AG04450 (cell line): ENCODE data around the gene ATL2. TPM values are rescaled to one million over a fixed set of nuclear protein-coding genes. Genes with fewer than 3 reads are reported as not detected.
"Not testable (repeated sequence)": the region's sequence is repeated elsewhere in the genome, so short reads cannot be mapped to it uniquely, and the experiment has no call there.

ENCODE experiments used
- CTCF ChIA-PET: fragments of 300-600, 350-600 bp; formaldehyde crosslinking; extraction: SDS; loops from one replicate; lab custom pipeline; 2022; ENCODE audit warnings: antibody characterized with exemption, inconsistent platforms; lab: Charles Lee
- POLR2A ChIA-PET: fragments of 350-600 bp; formaldehyde crosslinking; extraction: SDS; loops from one replicate; lab custom pipeline; 2021; ENCODE audit warnings: antibody characterized with exemption, inconsistent platforms; lab: Yijun Ruan, JAX
- DNase-seq: peaks from one replicate; pipeline ENCODE4 v3.0.0-alpha.2; 2011; ENCODE audit warnings: low read depth, low spot score
- H3K27ac ChIP-seq: one replicate; pipeline ENCODE4 v1.5.1; 2012; ENCODE audit warnings: low read depth, low read length, control low read depth
- H3K27me3 ChIP-seq: one replicate; pipeline ENCODE4 v1.6.0; 2012; ENCODE audit warnings: low read length; ENCODE audit not compliant: control insufficient read depth, insufficient read depth
- H3K4me3 ChIP-seq: 2 replicates; pipeline ENCODE4 v1.5.1; 2011; ENCODE audit warnings: mild to moderate bottlenecking, low read depth, low read length, control low read depth
- H3K9me3 ChIP-seq: 2 replicates; pipeline ENCODE4 v1.5.1; 2012; ENCODE audit warnings: low read length; ENCODE audit not compliant: control insufficient read depth, insufficient read depth
- polyA plus RNA-seq: library from polyadenylated mRNA; depleted of rRNA; stranded (reverse); fragments of >200 nt; gene quantifications from 2 replicates; pipeline ENCODE4 v1.2.3, GENCODE V29; 2011
- TF ChIP-seq, protein P1 (sequence below): IDR thresholded peaks from 2 replicates; pipeline ENCODE4 v1.5.1; 2011; ENCODE audit warnings: low read depth, low read length, control low read depth, inconsistent platforms

The ATL2 gene
- polyA plus RNA-seq, 1 experiment = 16.1 TPM

DNA sequence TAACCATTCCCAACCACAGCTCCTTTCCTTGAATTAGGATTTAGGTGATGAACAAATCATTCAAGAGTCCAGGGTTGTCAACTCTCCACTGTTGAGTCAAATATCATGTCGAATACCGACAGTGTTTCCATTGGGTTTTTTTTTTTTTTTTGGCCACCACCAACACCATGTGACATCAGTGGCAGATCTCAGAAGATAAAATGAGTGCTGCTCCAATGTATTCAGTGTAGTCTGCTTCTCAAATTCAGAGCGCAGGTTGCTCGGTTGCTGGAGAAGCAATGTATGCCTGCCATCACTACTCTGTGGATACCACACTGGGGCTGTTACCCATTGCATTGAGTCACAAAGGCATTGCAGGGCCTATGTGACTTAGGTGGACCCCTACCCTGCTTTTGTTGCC, 10.8 kb upstream of the ATL2 start:
- peaks cover 14% of the 10 kb centered on the region for H3K27me3 ChIP-seq
- CTCF ChIA-PET = interaction anchor here (0.7 kb wide), 1 partner anchor 71 kb away, joined by 3 read pairs; no protein-coding TSS in a partner anchor
- H3K4me3 ChIP-seq = no peak overlapping the region
- POLR2A ChIA-PET = no interaction called here
- no peak for DNase-seq
- no peak overlapping the region for H3K27ac ChIP-seq
- TF ChIP-seq, protein P1, sequence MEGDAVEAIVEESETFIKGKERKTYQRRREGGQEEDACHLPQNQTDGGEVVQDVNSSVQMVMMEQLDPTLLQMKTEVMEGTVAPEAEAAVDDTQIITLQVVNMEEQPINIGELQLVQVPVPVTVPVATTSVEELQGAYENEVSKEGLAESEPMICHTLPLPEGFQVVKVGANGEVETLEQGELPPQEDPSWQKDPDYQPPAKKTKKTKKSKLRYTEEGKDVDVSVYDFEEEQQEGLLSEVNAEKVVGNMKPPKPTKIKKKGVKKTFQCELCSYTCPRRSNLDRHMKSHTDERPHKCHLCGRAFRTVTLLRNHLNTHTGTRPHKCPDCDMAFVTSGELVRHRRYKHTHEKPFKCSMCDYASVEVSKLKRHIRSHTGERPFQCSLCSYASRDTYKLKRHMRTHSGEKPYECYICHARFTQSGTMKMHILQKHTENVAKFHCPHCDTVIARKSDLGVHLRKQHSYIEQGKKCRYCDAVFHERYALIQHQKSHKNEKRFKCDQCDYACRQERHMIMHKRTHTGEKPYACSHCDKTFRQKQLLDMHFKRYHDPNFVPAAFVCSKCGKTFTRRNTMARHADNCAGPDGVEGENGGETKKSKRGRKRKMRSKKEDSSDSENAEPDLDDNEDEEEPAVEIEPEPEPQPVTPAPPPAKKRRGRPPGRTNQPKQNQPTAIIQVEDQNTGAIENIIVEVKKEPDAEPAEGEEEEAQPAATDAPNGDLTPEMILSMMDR = no peak
- H3K9me3 ChIP-seq = no peaks in the 10 kb centered on the region

DNA sequence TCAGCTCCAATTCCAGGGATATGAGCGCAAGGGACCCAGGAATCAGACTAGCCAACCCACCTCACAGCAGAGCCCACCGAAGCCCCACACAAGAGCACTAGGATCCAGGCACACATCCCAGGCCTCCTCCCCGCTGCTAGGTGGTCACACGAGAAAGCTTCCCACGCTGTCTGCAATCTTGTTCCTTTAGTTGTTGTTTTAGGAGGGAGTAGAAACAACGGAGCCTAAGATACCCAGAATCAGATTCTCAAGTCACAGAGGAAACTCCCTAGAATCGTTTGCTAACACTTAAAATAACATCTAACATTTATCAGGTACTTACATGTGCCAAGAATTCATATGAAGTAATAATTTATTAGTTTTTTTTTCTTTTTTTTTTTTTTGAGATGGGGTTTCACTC, 9.7 kb upstream of the ATL2 start:
- no peak for DNase-seq
- CTCF ChIA-PET = no interaction called here
- Histone ChIP-seq H3K4me3 (no peak overlapping the region), H3K27ac (no peak overlapping the region), H3K9me3 (no peaks in the 10 kb centered on the region), H3K27me3 (peaks cover 14% of the 10 kb centered on the region)
- POLR2A ChIA-PET = interaction anchor here (0.7 kb wide), 1 partner anchor 79 kb away, joined by 7 read pairs; no protein-coding TSS in a partner anchor
- TF ChIP-seq, protein P1 = no peak

DNA sequence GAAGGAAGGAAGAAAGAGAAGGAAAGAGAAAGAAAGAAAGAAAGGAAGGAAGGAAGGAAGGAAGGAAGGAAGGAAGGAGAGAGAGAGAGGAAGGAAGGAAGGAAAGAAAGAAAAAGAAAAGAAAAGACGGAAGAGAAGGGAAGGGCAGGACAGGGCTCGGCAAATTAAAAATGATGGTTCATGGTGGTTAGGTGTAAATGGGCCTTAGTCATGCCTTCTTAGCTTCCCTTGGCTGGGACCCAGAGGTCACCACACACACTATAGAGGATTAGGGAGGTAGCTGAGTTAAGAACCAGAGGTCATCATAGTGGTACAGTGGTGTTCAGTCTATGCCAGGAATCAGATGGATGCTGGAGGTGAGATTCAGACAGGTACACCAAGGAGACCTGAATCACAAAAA, 9.3 kb upstream of the ATL2 start:
- Histone ChIP-seq H3K9me3 (no peaks in the 10 kb centered on the region), H3K27me3 (peaks cover 14% of the 10 kb centered on the region), H3K4me3 (no peak overlapping the region), H3K27ac (no peak overlapping the region)
- ChIA-PET CTCF (no interaction called here), POLR2A (no interaction called here)
- TF ChIP-seq, protein P1 = no peak
- DNase-seq = no peak

DNA sequence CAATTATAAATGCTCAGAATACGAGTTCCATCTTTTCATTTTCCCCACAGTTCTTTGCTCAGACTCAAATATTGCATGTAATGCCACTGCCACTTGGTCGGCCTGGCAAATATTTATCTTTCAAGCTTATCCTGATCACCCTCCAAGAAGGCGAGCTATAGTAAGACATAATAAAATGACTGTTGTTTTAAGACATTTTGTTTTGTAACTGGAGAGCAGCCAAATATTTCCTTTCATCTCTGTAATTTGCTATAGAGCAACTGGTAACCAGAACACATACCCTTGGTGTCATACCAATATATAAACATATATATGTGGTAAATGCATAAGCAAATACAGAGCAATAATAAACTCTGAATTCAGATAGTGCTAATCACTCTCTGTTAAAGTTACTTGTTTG, 7.3 kb upstream of the ATL2 start:
- Histone ChIP-seq H3K9me3 (no peaks in the 10 kb centered on the region), H3K4me3 (no peak overlapping the region), H3K27ac (no peak overlapping the region), H3K27me3 (peaks cover 5% of the 10 kb centered on the region)
- TF ChIP-seq, protein P1 = no peak
- ChIA-PET CTCF (no interaction called here), POLR2A (no interaction called here)
- no peak for DNase-seq

DNA sequence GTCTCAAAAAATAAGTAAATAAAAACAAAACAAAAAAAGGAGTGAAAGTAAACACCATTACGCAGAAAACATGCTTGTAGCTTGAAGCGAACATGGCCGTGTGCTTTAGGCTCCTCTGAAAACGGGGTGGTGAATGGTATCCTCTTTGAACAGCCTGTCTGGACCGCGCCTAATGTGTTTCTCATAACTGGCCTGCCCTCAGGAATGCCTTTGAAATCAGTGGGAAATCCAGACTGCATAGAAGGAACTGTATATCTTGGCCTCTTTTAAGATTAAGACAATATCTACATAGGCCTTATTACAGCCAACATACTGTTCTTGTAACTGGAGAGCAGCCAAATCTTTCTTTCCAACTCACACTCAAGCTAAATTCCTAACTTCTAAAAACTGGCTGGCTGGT, 6.7 kb upstream of the ATL2 start:
- POLR2A ChIA-PET, H3K27ac ChIP-seq, H3K4me3 ChIP-seq, H3K27me3 ChIP-seq, DNase-seq, H3K9me3 ChIP-seq: not testable (repeated sequence)
- CTCF ChIA-PET = interaction anchor here (0.6 kb wide), 1 partner anchor 144 kb away, joined by 3 read pairs; no protein-coding TSS in a partner anchor
